Thoracic aorta (tissue), 2 donors: ENCODE measurements around the gene SERPINB6. TPM values are rescaled to one million over a fixed set of nuclear protein-coding genes. Genes with fewer than 3 reads are reported as not detected.

Source experiments
- ATAC-seq: fragments of 150-250 bp; one replicate; pipeline ENCODE4 v1.8.0; 2017; ENCODE audit warnings: low read depth; ENCODE audit not compliant: insufficient number of reproducible peaks, low FRiP score
- DNase-seq: peaks from one replicate; pipeline ENCODE4 v3.0.0-alpha.2; 2020; ENCODE audit warnings: low spot score
- H3K27ac ChIP-seq, 2 donors: fragments of 200-600 bp; sonication (generic); 1 replicate in 1 of 2; 2 replicates in 1 of 2; pipeline ENCODE4 v1.5.1; 2016; ENCODE audit warnings: mild to moderate bottlenecking in 2 of 2, moderate library complexity in 2 of 2
- H3K27me3 ChIP-seq: fragments of 200-600 bp; sonication (generic); replicated peaks from 2 replicates; pipeline ENCODE4 v1.6.0; 2016; ENCODE audit warnings: mild to moderate bottlenecking; ENCODE audit not compliant: insufficient read depth
- H3K36me3 ChIP-seq: fragments of 200-600 bp; sonication (generic); one replicate; pipeline ENCODE4 v1.5.1; 2016
- H3K4me1 ChIP-seq, 2 donors: fragments of 200-600 bp; sonication (generic); 1 replicate in 1 of 2; 2 replicates in 1 of 2; pipeline versions ENCODE4 v1.5.1 to v1.6.0; 2016; ENCODE audit warnings: low read depth in 2 of 2, mild to moderate bottlenecking in 1 of 2; ENCODE audit not compliant: control insufficient read depth in 1 of 2
- H3K4me3 ChIP-seq: fragments of 200-600 bp; sonication (generic); 2 replicates; pipeline ENCODE4 v1.5.1; 2016; ENCODE audit warnings: mild to moderate bottlenecking
- H3K9me3 ChIP-seq: fragments of 200-600 bp; sonication (generic); 2 replicates; pipeline ENCODE4 v1.5.1; 2016
- total RNA-seq, 2 donors: library from RNA; depleted of rRNA; stranded (reverse); fragments of >200 nt; gene quantifications; one replicate each; pipeline versions ENCODE4 v1.1.0 to v1.2.3, GENCODE V29; 2016
- TF ChIP-seq, protein P1 (sequence below): fragments of 200-600 bp; sonication (generic); IDR thresholded peaks from one replicate; pipeline ENCODE4 v1.5.1; 2019; ENCODE audit warnings: antibody characterized with exemption

SERPINB6 gene
- total RNA-seq, 2 donors from 2014 or later, result 161 to 180 TPM

DNA sequence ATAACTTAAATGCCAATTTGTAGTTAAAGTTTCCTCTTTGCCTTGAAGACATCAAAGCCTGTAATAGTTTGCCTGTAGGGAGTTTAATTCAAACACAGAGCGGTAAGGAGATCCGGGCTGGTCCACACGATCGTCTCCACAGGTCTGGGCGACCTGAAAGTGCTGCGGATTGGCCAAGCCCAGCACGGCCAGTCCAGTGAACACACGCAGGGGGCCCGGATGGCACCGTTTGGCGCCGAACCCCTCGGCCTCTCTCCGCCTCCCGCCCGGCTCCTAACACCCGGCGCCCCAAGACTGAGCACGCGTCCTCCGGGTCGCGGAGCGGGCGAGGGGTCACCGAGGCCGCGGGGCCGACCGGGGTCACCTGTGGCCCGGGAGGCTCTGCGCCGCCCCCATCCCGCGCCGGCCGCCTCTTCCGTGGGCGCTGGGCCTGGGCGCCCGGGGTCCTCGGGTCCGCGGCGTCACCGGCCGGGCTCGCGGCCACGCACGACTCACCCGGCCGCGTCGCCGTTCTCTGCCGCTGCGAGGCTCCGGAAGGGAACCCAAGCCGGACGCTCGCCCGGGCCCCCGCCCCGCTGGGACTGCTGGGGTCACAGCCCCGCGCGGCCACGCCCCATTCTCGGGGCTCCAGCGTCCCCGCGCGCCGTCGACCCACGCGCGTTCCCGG is 481 bp downstream of the SERPINB6 start:
- ATAC-seq (peak; percentile 82), DNase-seq (no peak)
- H3K27me3 ChIP-seq, result no peaks in the 10 kb centered on the region
- no peaks in the 10 kb centered on the region for H3K9me3 ChIP-seq
- TF ChIP-seq, protein P1, sequence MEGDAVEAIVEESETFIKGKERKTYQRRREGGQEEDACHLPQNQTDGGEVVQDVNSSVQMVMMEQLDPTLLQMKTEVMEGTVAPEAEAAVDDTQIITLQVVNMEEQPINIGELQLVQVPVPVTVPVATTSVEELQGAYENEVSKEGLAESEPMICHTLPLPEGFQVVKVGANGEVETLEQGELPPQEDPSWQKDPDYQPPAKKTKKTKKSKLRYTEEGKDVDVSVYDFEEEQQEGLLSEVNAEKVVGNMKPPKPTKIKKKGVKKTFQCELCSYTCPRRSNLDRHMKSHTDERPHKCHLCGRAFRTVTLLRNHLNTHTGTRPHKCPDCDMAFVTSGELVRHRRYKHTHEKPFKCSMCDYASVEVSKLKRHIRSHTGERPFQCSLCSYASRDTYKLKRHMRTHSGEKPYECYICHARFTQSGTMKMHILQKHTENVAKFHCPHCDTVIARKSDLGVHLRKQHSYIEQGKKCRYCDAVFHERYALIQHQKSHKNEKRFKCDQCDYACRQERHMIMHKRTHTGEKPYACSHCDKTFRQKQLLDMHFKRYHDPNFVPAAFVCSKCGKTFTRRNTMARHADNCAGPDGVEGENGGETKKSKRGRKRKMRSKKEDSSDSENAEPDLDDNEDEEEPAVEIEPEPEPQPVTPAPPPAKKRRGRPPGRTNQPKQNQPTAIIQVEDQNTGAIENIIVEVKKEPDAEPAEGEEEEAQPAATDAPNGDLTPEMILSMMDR, result no peak
- peaks cover 10 to 30% of the 10 kb centered on the region in 2 donors for H3K4me1 ChIP-seq
- H3K4me3 ChIP-seq, result peak overlapping the region; percentile 84
- no peaks in the 10 kb centered on the region for H3K36me3 ChIP-seq
- H3K27ac ChIP-seq, result peak overlapping the region; percentile 98

DNA sequence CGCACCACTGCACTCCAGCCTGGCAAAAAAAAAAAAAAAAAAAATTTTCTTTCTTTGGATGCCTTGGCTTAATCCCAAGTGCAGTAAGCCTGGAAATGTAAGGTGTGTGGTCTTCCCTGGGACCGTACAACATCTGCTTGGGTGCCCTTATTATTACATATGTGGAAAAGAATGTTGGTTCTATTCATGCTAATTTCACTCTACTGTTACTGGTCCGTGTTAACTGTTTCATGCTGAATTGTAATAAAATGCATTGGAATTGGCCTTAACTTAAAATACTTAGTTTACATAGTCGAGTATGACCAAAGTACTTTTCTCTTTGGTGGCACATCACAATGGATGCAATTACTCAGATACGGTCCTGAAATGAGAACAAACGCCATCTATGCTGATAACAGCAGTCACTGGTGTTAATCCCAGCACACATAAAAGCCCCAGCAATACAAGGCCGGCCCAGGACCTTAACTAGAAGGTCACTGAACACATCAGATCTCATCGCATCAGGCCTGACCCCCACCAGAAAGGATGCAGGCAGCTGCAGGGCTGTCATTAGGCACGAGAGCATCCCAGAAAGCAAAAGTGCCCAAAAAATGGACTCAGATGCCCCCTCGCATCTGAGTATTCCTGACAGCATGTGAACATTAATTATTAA is 1.2 kb downstream of the SERPINB6 start:
- H3K9me3 ChIP-seq, result no peaks in the 10 kb centered on the region
- H3K27ac ChIP-seq, result peak overlapping the region; percentile 98
- peaks cover 10 to 31% of the 10 kb centered on the region in 2 donors for H3K4me1 ChIP-seq
- ATAC-seq, result no peak
- H3K36me3 ChIP-seq, result no peaks in the 10 kb centered on the region
- peak overlapping the region; percentile 84 for H3K4me3 ChIP-seq
- no peak for DNase-seq
- TF ChIP-seq, protein P1, result no peak
- H3K27me3 ChIP-seq, result no peaks in the 10 kb centered on the region

DNA sequence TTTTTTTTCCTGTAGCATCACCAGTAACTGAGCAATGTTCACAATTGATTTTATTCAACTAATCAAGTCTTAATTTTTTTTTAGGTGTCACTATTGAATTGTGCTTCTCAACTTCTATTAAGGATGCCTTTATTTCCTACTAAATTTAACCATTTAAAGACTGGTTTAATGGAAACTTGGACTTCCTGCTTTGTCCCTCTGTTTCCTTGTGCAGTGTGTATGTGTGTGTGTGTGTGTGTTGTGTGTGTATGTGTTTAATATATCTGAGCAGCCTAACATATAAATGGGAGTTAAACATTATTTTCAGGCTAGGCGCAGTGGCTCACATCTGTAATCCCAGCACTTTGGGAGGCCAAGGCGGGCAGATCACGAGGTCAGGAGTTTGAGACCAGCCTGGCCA is 1.8 kb downstream of the SERPINB6 start:
- TF ChIP-seq, protein P1, result no peak
- no peak overlapping the region for H3K4me3 ChIP-seq
- peaks cover 10 to 31% of the 10 kb centered on the region in 2 donors for H3K4me1 ChIP-seq
- H3K27ac ChIP-seq, result peak overlapping the region in 1 of 2 donors; percentile 98
- no peaks in the 10 kb centered on the region for H3K27me3 ChIP-seq
- no peaks in the 10 kb centered on the region for H3K36me3 ChIP-seq
- DNase-seq (no peak), ATAC-seq (no peak)
- no peaks in the 10 kb centered on the region for H3K9me3 ChIP-seq

DNA sequence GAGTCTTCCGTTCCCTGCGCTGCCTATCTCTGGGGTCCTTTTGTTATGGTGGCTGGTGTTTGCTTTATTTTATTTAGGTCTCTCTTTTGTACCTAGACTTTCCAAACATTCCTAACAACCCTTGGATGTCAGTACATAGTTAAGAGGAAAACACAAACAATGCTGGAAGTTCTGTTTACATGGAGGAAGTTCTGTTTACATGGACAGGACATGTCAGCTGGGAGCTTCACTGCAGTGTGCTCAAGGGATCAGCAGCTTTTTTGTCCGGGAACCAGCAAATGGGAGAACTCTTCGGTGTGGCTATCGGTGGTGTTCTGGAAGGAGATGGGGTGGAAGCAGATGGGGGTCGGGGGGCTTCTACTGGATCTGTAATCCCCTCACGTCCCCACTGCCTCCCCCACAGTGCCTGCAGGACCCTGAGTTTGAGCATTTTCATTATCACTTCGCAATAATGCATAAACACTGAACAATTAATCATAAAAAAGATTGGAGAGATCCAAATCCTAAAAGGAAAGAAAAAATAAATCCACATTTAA is 2.7 kb downstream of the SERPINB6 start:
- TF ChIP-seq, protein P1, result no peak
- DNase-seq, result no peak
- Histone ChIP-seq H3K36me3 (no peaks in the 10 kb centered on the region), H3K4me3 (no peak overlapping the region), H3K9me3 (no peaks in the 10 kb centered on the region), H3K4me1 (peaks cover 10 to 31% of the 10 kb centered on the region in 2 donors), H3K27me3 (no peaks in the 10 kb centered on the region), H3K27ac (peak overlapping the region in 1 of 2 donors; percentile 11)
- no peak for ATAC-seq

DNA sequence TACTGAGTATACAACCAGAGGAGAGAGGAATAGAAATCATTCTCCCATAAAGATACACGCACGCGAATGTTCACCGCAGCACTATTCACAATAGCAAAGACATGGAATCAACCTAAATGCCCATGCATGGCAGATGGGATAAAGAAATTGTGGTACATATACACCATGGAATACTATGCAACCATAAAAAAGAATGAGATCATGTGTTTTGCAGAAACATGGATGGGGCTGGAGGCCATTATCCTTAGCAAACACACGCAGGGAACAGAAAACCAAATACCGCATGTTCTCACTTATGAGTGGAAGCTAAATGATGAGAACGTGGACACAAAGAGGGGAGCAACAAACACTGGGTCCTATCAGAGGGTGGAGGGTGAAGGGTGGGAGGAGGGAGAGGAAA is 3.4 kb downstream of the SERPINB6 start:
- Histone ChIP-seq H3K4me1 (peaks cover 10 to 36% of the 10 kb centered on the region in 2 donors), H3K4me3 (no peak overlapping the region), H3K27ac (no peak overlapping the region), H3K27me3 (no peaks in the 10 kb centered on the region), H3K9me3 (no peaks in the 10 kb centered on the region), H3K36me3 (no peaks in the 10 kb centered on the region)
- TF ChIP-seq, protein P1, result no peak
- DNase-seq (no peak), ATAC-seq (no peak)
